ENCODE measurements around the gene BBX. TPM values are rescaled to one million over a fixed set of nuclear protein-coding genes. Genes with fewer than 3 reads are reported as not detected.

BBX gene
- total RNA-seq, 2 donors from 2014 or later, result 57.4 to 74.5 TPM

DNA sequence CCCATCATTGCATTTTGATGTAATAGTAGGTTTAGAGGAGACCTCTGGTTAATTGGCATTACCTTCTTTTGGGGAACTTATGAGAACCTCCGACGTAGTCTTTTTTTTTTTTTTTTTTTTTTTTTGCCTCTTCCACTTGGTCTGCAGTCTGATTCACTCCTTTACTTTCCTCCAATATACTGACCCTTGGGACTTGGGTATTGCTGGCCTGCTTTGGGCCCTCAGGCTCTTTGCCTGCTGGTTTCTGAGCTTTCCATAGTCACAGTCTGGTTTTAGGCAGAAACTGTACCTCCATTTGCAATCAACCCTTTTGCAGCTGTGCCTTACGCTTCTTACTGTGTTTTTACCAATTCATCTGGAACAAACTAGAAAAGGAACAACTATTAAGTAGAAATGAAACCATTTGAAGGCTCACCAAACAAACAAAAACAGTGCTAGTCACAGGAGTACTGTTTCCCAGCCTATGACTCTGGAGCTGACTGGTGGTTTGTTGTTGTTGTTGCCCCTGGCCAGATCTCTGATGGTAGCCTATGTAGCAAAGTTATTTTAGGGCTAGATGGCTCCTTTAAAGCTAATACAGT, 272.8 kb downstream of the BBX start:
- ATAC-seq (ENCODE audit: insufficient number of reproducible peaks, low FRiP score, low read depth) (no peak), DNase-seq (ENCODE audit: low spot score) (no peak)
- Histone ChIP-seq H3K27ac (peak overlapping the region; percentile 60 to 73), H3K4me3 (no peak overlapping the region), H3K9me3 (no peaks in the 10 kb centered on the region), H3K36me3 (no peaks in the 10 kb centered on the region), H3K27me3 (replicated peaks; ENCODE audit: insufficient read depth) (no peaks in the 10 kb centered on the region), H3K4me1 (ENCODE audit: control insufficient read depth in 1 of 2, low read depth in 2 of 2) (peaks cover 32 to 52% of the 10 kb centered on the region in 2 donors)
- no peak for TF ChIP-seq CTCF (IDR thresholded peaks at IDR 0.05)

GRCh38 chr3:107796791-107797190, 274.0 kb downstream of the BBX start:
- Histone ChIP-seq H3K9me3 (no peaks in the 10 kb centered on the region), H3K27ac (peak overlapping the region; percentile 25 to 43), H3K4me3 (no peak overlapping the region), H3K27me3 (replicated peaks; ENCODE audit: insufficient read depth) (no peaks in the 10 kb centered on the region), H3K4me1 (ENCODE audit: control insufficient read depth in 1 of 2, low read depth in 2 of 2) (peaks cover 32 to 52% of the 10 kb centered on the region in 2 donors), H3K36me3 (peaks cover 10% of the 10 kb centered on the region)
- TF ChIP-seq CTCF (IDR thresholded peaks at IDR 0.05), result no peak
- ATAC-seq (ENCODE audit: insufficient number of reproducible peaks, low FRiP score, low read depth) (no peak), DNase-seq (ENCODE audit: low spot score) (no peak)

DNA sequence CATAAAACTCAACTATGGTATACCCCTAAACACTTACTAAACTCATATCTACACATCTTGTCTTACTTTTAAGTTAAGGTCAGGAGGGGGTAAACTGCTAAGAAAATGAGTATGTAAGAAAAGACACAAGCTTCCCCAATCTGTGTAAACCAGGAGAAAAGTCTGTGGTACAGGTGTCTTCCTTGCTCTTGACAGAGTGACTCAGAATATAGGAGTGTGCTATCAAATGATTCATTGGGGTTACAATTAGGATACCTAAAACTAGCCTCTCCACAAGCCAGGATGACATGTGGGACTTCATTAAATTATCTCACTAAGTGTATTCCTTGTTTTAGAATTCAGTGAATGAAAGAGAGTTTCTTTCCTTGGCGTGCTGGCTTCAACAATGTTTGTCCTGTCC, 274.8 kb downstream of the BBX start:
- no peaks in the 10 kb centered on the region for H3K9me3 ChIP-seq
- H3K27ac ChIP-seq, result peak overlapping the region; percentile 57 to 89
- H3K36me3 ChIP-seq, result peaks cover 15% of the 10 kb centered on the region
- no peak overlapping the region for H3K4me3 ChIP-seq
- TF ChIP-seq CTCF (IDR thresholded peaks at IDR 0.05), result no peak
- ATAC-seq (ENCODE audit: insufficient number of reproducible peaks, low FRiP score, low read depth) (no peak), DNase-seq (ENCODE audit: low spot score) (no peak)
- peaks cover 32 to 52% of the 10 kb centered on the region in 2 donors for H3K4me1 ChIP-seq (ENCODE audit: control insufficient read depth in 1 of 2, low read depth in 2 of 2)
- no peaks in the 10 kb centered on the region for H3K27me3 ChIP-seq (replicated peaks; ENCODE audit: insufficient read depth)

GRCh38 chr3:107798381-107798780, 275.6 kb downstream of the BBX start:
- peaks cover 18% of the 10 kb centered on the region for H3K36me3 ChIP-seq
- DNase-seq (ENCODE audit: low spot score), result no peak
- H3K27me3 ChIP-seq (replicated peaks; ENCODE audit: insufficient read depth), result no peaks in the 10 kb centered on the region
- peak; percentile 81 for ATAC-seq (ENCODE audit: insufficient number of reproducible peaks, low FRiP score, low read depth)
- H3K4me3 ChIP-seq, result peak overlapping the region; percentile 37
- peaks cover 32 to 52% of the 10 kb centered on the region in 2 donors for H3K4me1 ChIP-seq (ENCODE audit: control insufficient read depth in 1 of 2, low read depth in 2 of 2)
- H3K27ac ChIP-seq, result peak overlapping the region; percentile 57 to 89
- H3K9me3 ChIP-seq, result no peaks in the 10 kb centered on the region
- no peak for TF ChIP-seq CTCF (IDR thresholded peaks at IDR 0.05)

GRCh38 chr3:107800710-107801109, 277.9 kb downstream of the BBX start:
- no peak for DNase-seq (ENCODE audit: low spot score)
- no peaks in the 10 kb centered on the region for H3K27me3 ChIP-seq (replicated peaks; ENCODE audit: insufficient read depth)
- ATAC-seq (ENCODE audit: insufficient number of reproducible peaks, low FRiP score, low read depth), result no peak
- H3K4me3 ChIP-seq, result no peak overlapping the region
- peaks cover 21 to 38% of the 10 kb centered on the region in 2 donors for H3K4me1 ChIP-seq (ENCODE audit: control insufficient read depth in 1 of 2, low read depth in 2 of 2)
- H3K9me3 ChIP-seq, result no peaks in the 10 kb centered on the region
- peaks cover 23% of the 10 kb centered on the region for H3K36me3 ChIP-seq
- H3K27ac ChIP-seq, result no peak overlapping the region
- TF ChIP-seq CTCF (IDR thresholded peaks at IDR 0.05), result no peak

All from thoracic aorta (tissue), 2 donors.